ENCODE results near the gene CBX7. TPM values are rescaled to one million over a fixed set of nuclear protein-coding genes. Genes with fewer than 3 reads are reported as not detected.

CBX7 gene
- 10 to 100 TPM; 50.2 to 55.8 TPM for total RNA-seq
- long read RNA-seq, donor 1, full-length matches to known transcripts: 4 of 24 reads
- long read RNA-seq, donor 1, partial matches to known transcripts: 0 of 24 reads
- long read RNA-seq, donor 1, other reads (novel, unspliced or antisense): 20 of 24 reads
- long read RNA-seq, donor 2, full-length matches to known transcripts: 1 of 36 reads
- long read RNA-seq, donor 2, partial matches to known transcripts: 4 of 36 reads
- long read RNA-seq, donor 2, other reads (novel, unspliced or antisense): 31 of 36 reads

DNA sequence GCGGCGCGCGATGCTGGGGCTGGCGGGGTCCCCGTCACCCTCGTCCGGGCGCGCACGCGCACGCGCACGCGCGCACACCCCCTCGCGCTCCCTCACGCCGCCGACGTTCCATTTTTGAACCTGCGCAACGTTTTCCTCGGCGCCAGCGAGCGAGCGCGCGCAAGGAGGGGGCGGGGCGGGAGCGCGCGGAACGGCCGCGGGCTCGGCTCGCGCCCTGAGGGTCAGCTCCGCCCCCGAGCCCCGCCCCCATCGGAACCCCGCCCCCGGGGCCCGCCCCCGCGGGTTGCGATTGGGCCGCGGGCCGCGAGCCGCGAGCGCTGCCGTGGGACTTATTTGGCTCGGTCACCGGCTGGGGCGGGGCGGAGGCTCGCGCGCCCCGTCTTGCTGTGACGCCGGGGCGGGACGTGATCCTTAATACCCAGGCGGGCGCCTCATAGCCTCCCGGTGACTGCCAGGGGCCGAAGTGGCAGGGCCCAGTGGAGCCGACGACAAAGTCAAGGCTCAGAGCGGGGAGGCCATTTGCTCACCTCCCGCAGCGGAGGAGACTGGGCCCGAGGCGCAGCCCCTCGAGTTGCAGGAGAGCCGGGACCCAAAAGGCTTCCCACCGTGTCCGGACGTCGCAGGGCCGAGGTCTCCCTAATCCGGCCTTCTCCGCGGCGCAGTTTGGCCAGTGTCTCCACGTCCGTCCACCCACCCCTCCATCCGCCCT, at the start of gene CBX7:
Gene CBX7, minus strand, starts transcription at position 170 of the 709 bp plus-strand sequence. CDS start 236 bp downstream, outside the sequence.
- intact Hi-C loops (cut with DNase I): no loop called here
- peak; percentile 98 for DNase-seq (ENCODE audit: low spot score)

DNA sequence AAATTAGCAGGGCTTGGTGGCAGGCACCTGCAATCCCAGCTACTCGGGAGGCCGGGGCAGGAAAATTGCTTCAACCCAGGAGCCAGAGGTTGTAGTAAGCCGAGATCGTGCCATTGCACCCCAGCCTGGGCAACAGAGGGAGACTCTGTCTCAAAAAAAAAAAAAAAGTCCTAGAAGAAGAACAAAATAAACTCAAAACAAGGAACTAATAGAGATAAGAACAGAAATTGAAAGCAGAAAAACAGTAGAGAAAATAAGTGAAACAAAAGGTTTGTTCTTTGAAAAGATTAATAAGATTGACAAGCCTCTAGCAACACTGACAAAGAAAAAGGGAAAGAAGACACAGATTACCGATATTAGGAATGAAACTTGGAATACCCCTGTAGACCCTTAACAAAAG, 45.1 kb upstream of the CBX7 start:
- intact Hi-C loops (cut with DNase I): no loop called here
- DNase-seq (ENCODE audit: low spot score): no peak

DNA sequence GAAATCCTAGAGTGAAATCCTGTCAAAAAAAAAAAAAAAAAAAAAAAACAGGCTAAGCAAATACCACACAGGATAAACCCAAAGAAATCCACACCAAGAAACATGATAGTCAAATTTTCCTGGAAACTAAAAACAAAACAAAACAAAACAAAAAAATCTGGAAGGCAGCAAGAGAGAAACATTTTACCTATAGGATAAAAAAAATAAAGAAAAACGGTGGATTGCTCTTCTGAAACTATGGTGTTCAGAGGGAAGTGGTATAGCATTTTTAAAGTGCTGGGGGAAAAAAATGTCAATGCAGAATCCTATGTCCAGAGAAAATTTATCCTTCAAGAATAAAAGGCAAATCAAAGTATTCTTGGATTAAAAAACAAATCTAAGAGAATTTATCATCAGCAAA, 41.6 kb upstream of the CBX7 start:
- intact Hi-C loops (cut with DNase I): no loop called here
- DNase-seq (ENCODE audit: low spot score): no peak

DNA sequence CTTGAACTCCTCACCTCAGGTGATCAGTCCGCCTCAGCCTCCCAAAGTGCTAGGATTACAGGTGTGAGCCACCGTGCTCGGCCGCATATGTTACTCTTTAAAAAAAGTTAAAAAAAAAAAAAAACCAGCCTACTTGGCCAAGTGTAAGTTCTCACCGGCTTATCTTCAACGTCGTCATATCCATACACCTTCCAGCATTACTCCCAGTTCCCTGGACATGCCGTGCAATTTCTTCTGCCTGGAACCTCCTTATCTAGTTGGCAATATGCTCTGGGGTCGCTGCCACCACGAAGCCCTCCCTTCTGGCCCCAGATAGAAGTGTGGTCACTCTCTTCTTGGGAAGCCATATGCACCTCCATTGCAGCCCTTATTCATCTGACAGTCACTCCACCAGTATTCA, 36.3 kb upstream of the CBX7 start:
- intact Hi-C loops (cut with DNase I): no loop called here
- peak; percentile 4 for DNase-seq (ENCODE audit: low spot score)

DNA sequence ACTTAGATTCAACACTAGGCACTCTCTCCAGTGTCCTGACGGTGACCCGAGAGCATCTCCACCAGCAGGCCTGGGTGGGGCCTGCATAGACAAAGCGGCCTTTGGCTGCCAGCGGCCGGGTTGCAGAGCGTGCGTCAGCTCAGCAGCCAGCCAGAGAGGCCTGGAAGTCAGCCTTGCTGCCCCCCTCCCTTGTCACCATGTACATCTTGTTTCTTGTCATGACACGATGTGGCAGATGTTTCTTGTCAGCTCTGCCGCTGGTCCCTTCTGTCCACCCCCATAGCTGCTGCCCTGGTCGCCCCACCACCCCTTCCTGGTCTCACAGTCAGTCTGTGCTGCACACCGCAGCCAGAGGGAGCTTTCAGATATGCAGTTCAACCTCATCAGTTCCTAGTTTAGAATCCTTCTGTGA, 33.1 kb upstream of the CBX7 start:
- intact Hi-C loops (cut with DNase I): no loop called here
- DNase-seq (ENCODE audit: low spot score): peak; percentile 92

DNA sequence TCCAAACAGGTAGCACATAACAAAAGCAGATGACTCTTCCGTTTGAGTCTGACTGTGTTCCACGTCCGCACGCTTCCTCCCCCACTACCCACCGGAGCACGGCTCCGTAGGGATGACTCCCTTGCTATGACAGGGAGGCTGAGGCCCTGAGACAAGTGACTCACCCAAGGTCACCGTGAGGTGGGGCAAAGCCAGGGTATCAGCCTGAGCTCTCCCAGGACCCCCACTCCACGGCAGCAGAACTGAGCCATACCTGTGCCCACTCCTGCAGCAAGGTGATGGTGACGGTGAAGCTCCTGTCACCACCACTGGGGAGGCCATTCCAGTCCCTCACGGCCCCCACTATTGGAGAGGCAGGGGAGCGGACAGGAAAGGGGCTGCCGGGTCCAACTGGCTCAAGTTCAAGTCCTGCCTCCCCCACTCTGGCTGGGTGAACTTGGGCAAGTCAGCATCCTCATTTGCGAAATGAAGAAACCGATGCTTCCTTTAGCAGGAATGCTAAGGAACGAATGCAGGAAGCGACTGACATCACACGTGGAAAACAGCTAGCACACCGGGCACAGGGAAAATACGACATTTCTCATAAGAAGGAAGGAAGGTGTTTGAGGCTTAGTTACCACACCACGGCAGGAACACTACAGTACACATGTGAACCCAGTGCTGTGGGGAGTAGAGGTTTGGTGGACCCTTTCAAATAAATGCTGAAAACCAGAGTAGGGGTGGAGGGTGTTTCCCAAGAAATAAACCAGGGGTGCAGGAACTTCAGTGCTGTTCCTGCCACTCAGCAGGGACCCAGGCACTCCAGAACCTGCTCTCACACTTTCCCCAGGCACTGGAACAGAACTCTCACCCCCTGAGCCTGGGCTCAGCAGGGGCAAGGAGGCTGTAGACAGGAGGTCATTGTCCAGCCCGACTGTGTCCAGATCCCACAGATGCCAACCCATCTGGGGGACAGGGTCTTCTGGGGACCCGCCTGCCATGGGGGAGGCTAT, 32.4 kb upstream of the CBX7 start:
- intact Hi-C loops (cut with DNase I): no loop called here
- peak; percentile 78 for DNase-seq (ENCODE audit: low spot score)

DNA sequence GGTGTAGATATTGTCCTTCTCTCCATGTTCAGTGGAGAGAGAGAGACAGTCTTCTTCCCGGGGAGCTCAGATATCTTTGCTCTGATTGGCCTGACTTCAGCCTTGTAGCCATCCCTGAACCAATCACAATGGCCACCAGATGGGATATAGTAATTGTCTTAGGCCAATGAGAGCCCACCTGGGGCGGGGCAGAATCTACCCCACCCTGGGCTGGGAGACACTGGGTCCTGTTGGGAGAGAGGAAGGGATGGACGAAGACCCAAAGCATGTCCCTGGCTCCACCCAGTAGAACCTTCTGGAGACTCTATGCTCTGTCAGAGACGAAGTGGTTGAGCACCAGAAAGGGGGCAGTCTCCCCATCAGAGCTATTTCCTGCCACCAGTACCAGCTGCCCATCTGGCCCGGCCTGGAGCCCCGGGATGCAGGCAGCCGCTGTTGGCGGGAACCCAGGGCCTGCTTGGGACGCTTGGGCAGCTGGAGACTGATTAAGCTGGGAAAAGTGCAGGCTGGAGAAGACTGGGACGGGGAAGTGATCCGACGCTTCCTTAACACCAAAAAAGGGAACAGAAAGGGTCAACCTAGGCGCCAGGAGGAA, 31.6 kb upstream of the CBX7 start:
- intact Hi-C loops (cut with DNase I): no loop called here
- no peak for DNase-seq (ENCODE audit: low spot score)

DNA sequence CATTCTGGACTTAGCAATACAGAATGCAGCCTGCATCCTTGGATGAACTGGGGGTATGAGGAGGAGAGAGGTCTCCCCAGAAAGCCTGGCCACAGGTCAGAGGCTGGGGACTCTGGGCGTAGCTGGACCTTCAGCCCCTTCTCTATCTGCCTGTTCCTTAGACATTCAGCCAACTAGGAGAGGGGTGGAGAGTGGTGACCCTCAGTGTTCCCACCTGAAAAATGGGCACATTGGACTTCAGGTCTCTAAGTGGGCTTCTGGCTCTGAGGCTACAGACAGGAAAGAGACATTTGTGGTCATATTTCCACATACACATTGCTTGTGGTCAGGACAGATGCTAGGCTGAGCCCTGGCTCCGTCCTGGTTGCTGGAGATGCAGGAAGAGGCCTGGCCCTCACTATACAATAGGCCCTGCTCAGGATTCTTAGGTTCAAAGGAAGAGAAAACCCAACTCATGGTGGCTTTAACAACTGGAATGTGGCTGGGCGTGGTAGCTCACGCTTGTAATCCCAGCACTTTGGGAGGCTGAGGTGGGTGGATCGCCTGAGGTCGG, 30.1 kb upstream of the CBX7 start:
- DNase-seq (ENCODE audit: low spot score): no peak
- intact Hi-C loops (cut with DNase I): no loop called here

DNA sequence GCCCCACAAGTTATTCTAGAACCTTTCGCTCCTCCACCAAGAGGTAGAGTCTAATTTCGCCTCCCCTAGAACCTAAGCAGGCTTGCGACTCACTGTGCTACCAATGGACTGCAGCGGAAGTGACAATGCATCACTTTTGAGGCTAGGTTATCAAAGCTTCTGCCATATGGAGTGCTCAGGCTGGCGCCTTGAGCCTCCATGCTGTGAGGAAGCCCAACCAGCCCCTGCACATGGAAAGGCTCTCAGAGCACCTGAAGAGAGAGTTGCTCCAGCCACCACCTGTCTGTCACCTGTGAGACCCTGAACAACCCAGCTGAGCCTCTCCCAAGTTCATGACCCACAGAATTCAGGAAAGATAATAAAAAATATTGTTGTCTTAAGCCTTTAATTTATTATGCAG, 29.3 kb upstream of the CBX7 start:
- intact Hi-C loops (cut with DNase I): no loop called here
- DNase-seq (ENCODE audit: low spot score): no peak

DNA sequence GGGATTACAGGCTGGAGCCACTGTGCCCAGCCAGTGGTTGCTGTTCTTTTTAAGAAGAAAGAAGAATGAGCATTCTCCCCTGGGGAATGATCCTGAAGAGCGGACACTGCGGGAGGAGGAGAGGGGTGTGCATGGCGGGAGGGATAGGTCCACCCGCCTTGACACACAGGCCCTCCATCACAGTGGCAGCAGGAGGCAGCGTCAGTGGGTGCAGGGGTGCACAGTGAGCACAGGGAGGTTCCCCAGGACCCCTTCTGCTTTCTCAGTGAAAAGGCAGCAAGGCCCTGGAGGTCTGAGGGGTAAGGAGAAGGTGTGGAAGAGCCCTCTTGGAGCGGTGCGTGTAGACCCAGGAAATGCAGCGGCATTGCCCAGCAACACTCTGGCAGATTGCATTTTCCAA, 28.9 kb upstream of the CBX7 start:
- intact Hi-C loops (cut with DNase I): no loop called here
- no peak for DNase-seq (ENCODE audit: low spot score)

DNA sequence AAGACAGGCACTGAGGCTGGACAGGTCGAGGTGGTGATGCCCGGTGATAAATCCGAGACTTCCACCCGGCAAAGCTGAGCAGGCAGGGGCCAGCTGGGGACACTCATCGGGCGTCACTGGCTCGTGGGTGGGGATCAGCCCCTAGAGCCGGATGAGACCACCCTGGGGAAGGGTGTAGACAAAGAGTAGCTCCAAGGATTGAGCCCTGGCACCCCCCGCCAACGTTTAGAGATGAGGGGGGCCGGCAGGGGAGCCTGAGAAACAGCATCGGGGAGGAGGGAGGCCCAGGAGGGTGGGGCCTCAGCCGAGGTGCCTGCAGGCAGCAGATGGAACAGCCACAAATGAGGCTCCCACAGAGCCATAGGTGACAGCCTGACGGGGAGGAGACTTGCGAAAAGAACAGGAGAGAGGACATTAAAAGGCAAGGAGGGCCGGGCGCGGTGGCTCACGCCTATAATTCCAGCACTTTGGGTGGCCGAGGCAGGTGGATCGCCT, 27.4 kb upstream of the CBX7 start:
- DNase-seq (ENCODE audit: low spot score): no peak

DNA sequence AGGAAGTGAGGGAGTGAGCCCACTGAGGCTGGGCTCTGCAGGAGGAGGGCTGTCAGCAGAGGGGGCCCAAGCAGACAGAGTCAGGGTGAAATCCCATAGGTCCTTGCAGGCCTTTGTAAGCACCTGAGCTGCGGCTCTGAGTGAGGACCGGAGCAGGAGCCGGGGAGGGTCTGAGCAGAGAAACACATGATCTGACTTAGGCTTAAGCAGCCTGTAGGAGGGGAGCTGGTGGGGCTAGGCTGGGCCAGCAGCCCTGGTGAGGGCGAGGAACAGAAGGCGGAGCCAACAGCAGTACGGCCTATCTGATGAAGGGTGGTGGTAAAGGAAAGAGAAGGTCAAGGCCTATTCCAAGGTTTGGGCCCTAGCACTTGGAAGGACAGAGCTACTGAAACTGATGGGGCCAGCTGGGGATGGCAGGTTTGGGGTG, 26.9 kb upstream of the CBX7 start:
- no peak for DNase-seq (ENCODE audit: low spot score)
- intact Hi-C loops (cut with DNase I): no loop called here

More for the DNA sequence above, 27.4 kb upstream of the CBX7 start:
- intact Hi-C loops (cut with DNase I): no loop called here

DNA sequence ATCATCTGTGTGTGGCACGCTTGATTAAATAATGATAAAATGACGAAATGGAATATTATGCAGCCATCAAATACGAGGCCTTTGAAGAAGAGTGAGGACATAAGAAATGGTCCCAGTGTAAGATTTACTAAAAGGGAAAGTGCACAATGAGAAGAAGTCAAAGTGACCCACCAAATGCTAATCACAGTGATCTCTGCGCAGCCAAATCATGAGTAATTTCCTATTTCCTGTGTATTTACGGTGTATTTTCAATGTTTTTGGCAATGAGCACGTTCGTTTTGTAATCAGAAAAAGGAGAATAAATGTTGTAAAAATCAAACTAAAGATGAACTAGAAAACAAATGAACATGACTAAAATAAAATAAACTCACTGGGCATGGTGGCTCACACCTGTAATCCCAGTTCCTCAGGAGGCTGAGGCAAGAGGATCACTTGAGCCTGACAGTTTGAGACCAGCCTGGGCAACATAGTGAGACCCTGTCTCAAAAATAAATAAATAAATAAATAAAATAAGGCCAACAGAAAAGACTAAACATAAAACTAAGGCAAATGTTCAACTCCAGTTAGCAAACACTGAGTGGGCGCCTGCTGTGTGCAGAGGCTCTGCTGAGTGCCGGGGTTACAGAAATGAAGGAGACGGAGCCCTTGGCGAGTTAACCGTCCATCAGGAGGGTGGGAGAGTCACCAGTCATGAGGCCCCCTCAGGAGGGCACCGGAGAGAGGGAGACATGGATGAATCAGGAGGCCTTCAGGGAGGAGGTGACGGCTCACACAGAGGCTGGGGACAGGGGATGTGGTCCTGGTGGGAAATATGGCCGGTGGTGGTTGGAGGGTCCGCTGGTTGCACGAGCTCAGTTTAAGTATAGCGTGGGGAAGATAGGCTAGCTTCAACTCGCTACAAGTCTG, 26.0 kb upstream of the CBX7 start:
- no peak for DNase-seq (ENCODE audit: low spot score)
- intact Hi-C loops (cut with DNase I): no loop called here

DNA sequence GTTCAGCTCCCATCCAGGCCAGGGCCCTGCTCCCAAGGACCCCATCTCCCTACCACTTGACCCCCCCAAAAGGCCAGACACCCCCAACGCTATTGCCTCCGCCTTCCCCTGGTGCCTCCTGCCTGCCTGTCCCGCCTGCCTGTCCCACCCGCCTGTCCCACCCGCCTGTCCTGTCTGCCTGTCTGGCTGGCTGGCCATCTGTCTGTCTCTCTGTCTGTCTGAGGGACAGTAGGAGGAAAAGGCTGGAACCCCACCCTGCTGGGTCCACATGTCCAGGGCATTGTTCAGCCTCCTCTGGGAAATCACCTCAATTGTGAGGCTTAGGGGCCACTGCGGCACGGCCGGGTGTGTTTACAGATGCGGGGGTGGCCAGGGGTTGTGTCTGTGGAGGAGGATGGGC, 25.3 kb upstream of the CBX7 start:
- intact Hi-C loops (cut with DNase I): no loop called here
- peak; percentile 77 for DNase-seq (ENCODE audit: low spot score)

DNA sequence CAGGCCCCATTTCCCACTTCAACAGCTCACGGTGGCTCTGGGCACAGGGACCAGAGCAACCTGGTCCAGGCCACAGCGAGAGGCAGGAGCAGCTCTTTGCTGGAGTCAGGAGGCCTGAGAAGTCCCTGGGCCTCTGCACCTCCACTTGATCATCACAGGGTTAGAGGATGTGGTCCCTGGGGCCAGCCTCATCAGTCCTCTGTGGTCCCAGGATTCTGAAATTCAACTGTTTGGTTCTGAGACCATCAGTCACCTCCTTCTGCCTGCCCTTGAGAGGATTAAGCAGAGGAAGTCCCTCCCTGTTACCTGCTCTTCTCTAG, 24.9 kb upstream of the CBX7 start:
- no peak for DNase-seq (ENCODE audit: low spot score)
- intact Hi-C loops (cut with DNase I): no loop called here

DNA sequence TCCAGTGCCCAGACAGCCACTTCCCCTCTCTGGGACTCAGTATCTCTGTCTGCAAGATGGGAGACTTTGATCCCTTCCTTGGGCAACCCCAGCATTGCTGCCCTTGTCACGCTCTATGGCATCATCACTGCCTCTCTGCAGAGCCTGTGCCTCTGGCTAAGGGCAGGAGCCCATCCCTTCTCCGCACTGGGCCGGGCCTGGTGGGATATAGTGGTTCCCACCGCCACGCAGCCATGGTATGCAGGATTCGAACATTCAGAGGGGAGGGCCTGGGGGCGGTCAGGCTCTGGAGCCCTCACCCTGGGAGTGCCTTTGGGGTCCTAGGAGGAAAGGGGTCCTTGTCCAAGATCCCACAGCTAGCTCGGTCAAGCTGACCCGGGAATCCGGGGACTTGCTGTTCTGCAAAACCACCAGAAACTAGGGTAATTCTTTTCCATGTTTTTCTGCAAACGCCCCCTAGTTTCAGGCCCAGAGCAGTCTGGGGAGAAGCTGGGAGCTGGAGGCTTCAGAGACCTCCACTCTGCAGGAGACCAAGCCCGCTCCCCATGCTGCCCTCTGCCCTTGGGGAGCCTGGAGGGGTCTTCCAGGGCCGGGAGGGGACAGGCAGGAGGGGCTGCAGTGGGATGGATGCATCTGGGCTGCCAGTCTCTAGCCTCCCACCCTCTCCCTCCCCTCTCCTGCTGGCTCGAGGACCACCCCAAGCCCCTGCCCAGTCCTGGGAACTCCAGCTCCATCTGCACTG, 24.4 kb upstream of the CBX7 start:
- peak; percentile 76 for DNase-seq (ENCODE audit: low spot score)
- intact Hi-C loops (cut with DNase I): no loop called here

DNA sequence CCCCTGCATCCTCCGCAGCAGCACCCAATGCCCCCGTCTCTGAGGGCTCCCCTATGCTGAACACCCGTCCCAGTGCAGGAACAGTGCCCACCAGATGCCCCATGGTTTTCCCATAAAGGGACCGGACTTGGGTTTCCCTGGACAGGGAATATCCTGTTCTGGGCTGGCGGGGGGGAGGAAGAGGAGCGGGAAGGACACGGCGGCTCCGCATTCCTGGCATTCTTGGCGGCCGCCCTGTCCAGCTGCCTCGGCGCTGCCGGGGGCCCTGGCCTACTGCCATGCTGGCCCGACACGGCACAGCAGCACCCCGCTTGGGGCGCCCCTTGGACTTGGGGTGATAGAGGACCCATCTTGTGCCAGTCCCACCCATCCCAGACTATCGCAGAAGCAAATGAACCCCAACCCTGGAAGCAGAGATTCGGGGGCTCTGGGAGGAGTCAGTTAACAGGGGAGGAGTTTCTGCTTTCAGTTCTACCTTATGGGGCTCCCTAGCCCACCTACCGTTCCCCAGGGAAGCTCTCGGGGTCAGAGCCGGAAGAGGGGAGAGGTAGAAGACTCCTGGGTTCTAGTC, 23.7 kb upstream of the CBX7 start:
- intact Hi-C loops (cut with DNase I): no loop called here
- DNase-seq (ENCODE audit: low spot score): peak; percentile 88

Measured in posterior vena cava (tissue), 2 donors.